Superior temporal gyrus (tissue), 1 donor: Measurements from ENCODE around the gene SDK1.
A peak's percentile ranks its signal among the peaks of the same experiment; 100 is the strongest.
"Not testable (repeated sequence)": the region's sequence is repeated elsewhere in the genome, so short reads cannot be mapped to it uniquely, and the experiment has no call there.

ENCODE experiments used
- DNase-seq: peaks from one replicate; pipeline ENCODE4 v3.0.0-alpha.2; 2016; ENCODE audit errors: extremely low spot score

Gene SDK1

GRCh38 chr7:4245135-4245865 lies 944.2 kb downstream of the SDK1 start:
- DNase-seq, result no peak

- no peak for DNase-seq
Observed at GRCh38 chr7:4245866-4246470, 944.9 kb downstream of the SDK1 start.

- DNase-seq, result no peak
Observed at GRCh38 chr7:4246536-4246935, 945.5 kb downstream of the SDK1 start.

- DNase-seq, result no peak
Observed at GRCh38 chr7:4247106-4247876, 946.2 kb downstream of the SDK1 start.

- no peak for DNase-seq
Observed at GRCh38 chr7:4248295-4248694, 947.2 kb downstream of the SDK1 start.

- DNase-seq, result no peak
Observed at GRCh38 chr7:4249241-4249640, 948.2 kb downstream of the SDK1 start.

- DNase-seq, result no peak
Observed at GRCh38 chr7:4255336-4255735, 954.3 kb downstream of the SDK1 start.

GRCh38 chr7:4256286-4256685 lies 955.2 kb downstream of the SDK1 start:
- peak; percentile 29 for DNase-seq

GRCh38 chr7:4257146-4258111 lies 956.4 kb downstream of the SDK1 start:
- DNase-seq, result peak; percentile 40

GRCh38 chr7:4260116-4260515 lies 959.1 kb downstream of the SDK1 start:
- not testable (repeated sequence) for DNase-seq

GRCh38 chr7:4260867-4261600 lies 960.0 kb downstream of the SDK1 start:
- no peak for DNase-seq

GRCh38 chr7:4261601-4261960 lies 960.5 kb downstream of the SDK1 start:
- no peak for DNase-seq

GRCh38 chr7:4264206-4264605 lies 963.2 kb downstream of the SDK1 start:
- not testable (repeated sequence) for DNase-seq

- no peak for DNase-seq
Observed at GRCh38 chr7:4265066-4265465, 964.0 kb downstream of the SDK1 start.

GRCh38 chr7:4265676-4266075 lies 964.6 kb downstream of the SDK1 start:
- DNase-seq, result no peak

- DNase-seq, result no peak
Observed at GRCh38 chr7:4266270-4267040, 965.4 kb downstream of the SDK1 start.

GRCh38 chr7:4267341-4268039 lies 966.4 kb downstream of the SDK1 start:
- no peak for DNase-seq

GRCh38 chr7:4268040-4268965 lies 967.3 kb downstream of the SDK1 start:
- DNase-seq, result no peak
